ENCODE data around the gene ATP2B1. TPM values are rescaled to one million over a fixed set of nuclear protein-coding genes. Genes with fewer than 3 reads are reported as not detected.

The ATP2B1 gene
- total RNA-seq, 2 experiments from 2014 or later = 25.3 to 26.5 TPM

DNA sequence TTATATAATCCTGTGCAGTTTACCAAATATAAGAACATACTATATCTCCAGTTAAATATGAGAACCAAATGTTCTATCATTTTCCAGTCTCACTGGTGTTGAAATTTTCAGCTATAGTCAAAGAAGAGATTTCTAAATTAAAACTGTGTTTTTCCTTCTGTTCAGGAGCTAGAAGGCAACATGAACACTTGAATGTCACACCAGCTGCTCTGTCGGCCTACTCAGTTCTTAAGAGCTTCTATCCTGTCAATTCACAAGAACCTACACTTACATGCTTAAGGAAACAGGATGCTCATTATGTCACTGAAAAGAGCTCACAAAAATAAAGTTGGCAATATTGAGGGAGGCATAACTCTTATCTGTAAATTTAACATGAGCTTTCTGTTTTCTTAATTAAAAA is 43.1 kb downstream of the ATP2B1 start:
- Mint-ChIP-seq H3K9me3 (ENCODE audit: insufficient read depth) (no peaks in the 10 kb centered on the region), H3K27me3 (ENCODE audit: low read depth) (no peaks in the 10 kb centered on the region), H3K36me3 (ENCODE audit: low read depth) (peaks cover 12% of the 10 kb centered on the region), H3K27ac (no peak overlapping the region), H3K4me3 (no peak overlapping the region), H3K4me1 (ENCODE audit: low read depth) (peaks cover 19% of the 10 kb centered on the region)
- ChIA-PET POLR2A (no interaction called here), CTCF (interaction anchor here (2.7 kb wide), 1 partner anchor 9 kb away, joined by 8 read pairs; no protein-coding TSS in a partner anchor)
- DNase-seq = no peak
- ATAC-seq = no peak

DNA sequence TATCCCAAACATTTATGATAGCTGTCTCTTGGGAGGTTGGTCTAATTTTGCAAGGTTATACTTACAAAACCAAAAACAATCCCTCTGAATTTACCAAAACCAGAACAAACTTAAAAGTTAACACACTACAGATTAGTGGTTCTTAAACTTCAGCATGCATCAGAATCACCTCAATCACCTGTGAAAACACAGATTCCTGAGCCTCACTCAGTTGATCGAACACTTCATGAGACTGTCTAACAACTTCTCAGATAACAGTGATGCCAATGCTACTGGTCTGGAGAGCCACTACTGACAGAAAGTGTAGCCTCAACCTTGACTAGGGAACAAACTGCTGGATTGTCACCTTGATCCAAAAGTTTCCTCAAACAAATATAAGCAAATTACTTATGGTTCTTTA is 44.2 kb downstream of the ATP2B1 start:
- CTCF ChIA-PET = interaction anchor here (2.7 kb wide), 1 partner anchor 10 kb away, joined by 8 read pairs; no protein-coding TSS in a partner anchor
- Mint-ChIP-seq H3K4me1 (ENCODE audit: low read depth) (peaks cover 19% of the 10 kb centered on the region), H3K27me3 (ENCODE audit: low read depth) (no peaks in the 10 kb centered on the region), H3K4me3 (no peak overlapping the region), H3K9me3 (ENCODE audit: insufficient read depth) (no peaks in the 10 kb centered on the region), H3K36me3 (ENCODE audit: low read depth) (peaks cover 10% of the 10 kb centered on the region), H3K27ac (no peak overlapping the region)
- ATAC-seq (no peak), DNase-seq (no peak)
- POLR2A ChIA-PET = interaction anchor here (0.6 kb wide), 1 partner anchor 56 kb away, joined by 3 read pairs; no protein-coding TSS in a partner anchor

DNA sequence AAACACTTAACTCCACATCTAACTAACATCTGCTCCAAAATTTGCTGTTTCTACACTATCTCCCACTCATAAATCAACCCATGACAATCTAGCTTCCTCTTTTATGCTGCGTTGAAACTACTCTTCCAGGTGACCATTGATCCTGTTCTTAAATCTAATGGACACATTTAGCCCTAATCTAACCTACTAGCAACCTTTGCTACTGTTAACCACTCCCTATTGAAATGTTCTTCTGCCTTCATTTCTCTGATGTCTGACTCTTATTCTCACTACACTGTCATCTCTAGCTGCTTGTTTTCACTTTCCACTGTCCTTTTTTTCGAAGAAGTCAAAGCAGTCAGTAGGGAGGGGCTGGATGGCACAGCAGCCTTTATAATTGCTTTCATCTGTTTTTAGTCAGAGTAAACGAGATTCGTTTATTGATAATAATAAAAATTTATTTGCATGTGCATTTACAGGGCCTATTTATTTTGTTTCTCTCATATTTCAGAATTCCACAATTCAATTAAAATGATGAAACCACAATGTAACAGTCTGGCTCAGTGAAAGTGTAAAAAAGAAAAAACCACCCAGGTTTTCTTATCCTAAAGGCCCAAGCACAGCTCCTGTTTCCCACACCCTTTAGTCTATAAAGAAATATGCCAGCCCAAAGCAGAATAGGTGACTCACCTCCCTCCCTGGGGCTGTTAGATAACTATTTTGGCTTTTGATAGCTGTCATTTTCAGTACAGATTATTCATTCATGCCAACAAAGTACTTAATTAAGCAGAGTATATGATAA is 44.9 kb downstream of the ATP2B1 start:
- H3K27me3 Mint-ChIP-seq (ENCODE audit: low read depth) = no peaks in the 10 kb centered on the region
- DNase-seq (no peak), ATAC-seq (peak; percentile 57)
- POLR2A ChIA-PET = no interaction called here
- peaks cover 19% of the 10 kb centered on the region for H3K4me1 Mint-ChIP-seq (ENCODE audit: low read depth)
- no peak overlapping the region for H3K4me3 Mint-ChIP-seq
- peaks cover 11% of the 10 kb centered on the region for H3K36me3 Mint-ChIP-seq (ENCODE audit: low read depth)
- H3K9me3 Mint-ChIP-seq (ENCODE audit: insufficient read depth) = no peaks in the 10 kb centered on the region
- CTCF ChIA-PET = interaction anchor here (2.7 kb wide), 1 partner anchor 11 kb away, joined by 8 read pairs; no protein-coding TSS in a partner anchor
- H3K27ac Mint-ChIP-seq = no peak overlapping the region

DNA sequence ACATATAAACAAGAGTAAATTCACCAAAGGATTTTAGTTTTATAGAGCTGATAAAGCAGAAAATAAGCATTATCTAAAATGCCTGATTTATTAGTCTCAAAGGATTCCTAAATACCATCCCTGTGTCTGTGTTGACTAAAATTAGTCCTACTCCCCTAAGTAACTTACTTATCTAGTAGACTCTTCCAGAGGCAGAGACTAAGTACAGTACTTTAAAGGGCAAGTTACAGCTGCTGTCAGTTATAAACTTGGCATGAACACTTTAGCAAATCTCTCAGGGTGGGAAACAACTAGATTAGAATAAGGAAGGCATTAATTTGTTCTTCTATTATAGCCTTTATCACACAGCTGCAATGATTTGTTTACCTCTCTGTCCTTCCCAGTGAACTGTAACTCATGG is 46.0 kb downstream of the ATP2B1 start:
- no peak overlapping the region for H3K4me3 Mint-ChIP-seq
- no peaks in the 10 kb centered on the region for H3K9me3 Mint-ChIP-seq (ENCODE audit: insufficient read depth)
- ChIA-PET CTCF (no interaction called here), POLR2A (no interaction called here)
- H3K27ac Mint-ChIP-seq = no peak overlapping the region
- peaks cover 11% of the 10 kb centered on the region for H3K36me3 Mint-ChIP-seq (ENCODE audit: low read depth)
- DNase-seq (no peak), ATAC-seq (no peak)
- peaks cover 19% of the 10 kb centered on the region for H3K4me1 Mint-ChIP-seq (ENCODE audit: low read depth)
- no peaks in the 10 kb centered on the region for H3K27me3 Mint-ChIP-seq (ENCODE audit: low read depth)

DNA sequence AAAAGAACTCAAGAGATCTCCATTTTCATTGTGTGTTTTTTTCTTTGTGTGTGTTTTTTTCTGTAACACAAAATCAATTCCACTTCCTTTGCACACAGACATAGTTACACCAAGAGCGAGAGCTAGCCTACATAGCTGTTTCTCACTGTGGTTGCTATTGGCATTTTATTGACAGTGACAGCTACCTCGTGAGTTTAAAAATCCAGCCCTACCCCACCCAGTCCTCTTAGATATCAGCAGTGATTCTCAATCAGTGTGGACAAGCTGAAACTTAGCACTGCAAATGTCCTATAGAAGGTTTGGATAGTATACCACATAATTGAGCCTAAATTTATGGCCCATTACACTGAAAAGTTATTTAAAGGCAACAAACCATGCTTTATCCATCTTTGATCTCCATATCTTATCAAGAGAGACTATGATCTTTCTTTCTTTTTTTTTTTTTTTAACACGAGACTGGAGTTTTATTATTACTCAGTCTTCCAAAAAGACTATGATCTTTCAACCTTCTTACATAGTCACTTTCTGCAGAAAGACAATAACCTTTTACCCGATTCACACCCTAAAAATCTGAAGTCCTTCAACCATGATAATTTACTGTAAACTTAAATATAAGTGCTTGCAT is 46.8 kb downstream of the ATP2B1 start:
- peaks cover 3% of the 10 kb centered on the region for H3K36me3 Mint-ChIP-seq (ENCODE audit: low read depth)
- peaks cover 19% of the 10 kb centered on the region for H3K4me1 Mint-ChIP-seq (ENCODE audit: low read depth)
- no peaks in the 10 kb centered on the region for H3K9me3 Mint-ChIP-seq (ENCODE audit: insufficient read depth)
- ChIA-PET POLR2A (no interaction called here), CTCF (no interaction called here)
- no peak overlapping the region for H3K4me3 Mint-ChIP-seq
- no peak for DNase-seq
- H3K27ac Mint-ChIP-seq = no peak overlapping the region
- no peak for ATAC-seq
- no peaks in the 10 kb centered on the region for H3K27me3 Mint-ChIP-seq (ENCODE audit: low read depth)

DNA sequence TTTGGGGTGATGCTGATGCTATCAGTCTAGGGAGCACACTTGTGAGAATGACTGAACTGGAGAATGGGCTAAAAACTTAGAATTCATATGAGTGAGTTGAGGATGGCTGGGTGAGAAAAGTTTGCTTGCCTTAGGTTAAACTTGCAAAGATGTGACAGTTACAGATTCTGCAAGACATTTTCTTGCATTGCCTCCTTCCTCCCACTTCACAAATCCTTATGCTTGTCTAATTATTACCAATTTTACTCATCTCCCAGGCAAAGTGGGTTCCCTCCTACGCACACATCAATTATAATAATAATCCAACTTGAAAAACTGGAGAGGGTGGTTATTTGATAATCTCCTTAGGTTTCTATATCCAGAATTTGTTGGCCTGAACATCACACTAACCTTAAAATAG is 50.9 kb downstream of the ATP2B1 start:
- Mint-ChIP-seq H3K36me3 (ENCODE audit: low read depth) (peaks cover 15% of the 10 kb centered on the region), H3K27me3 (ENCODE audit: low read depth) (no peaks in the 10 kb centered on the region), H3K9me3 (ENCODE audit: insufficient read depth) (no peaks in the 10 kb centered on the region), H3K27ac (no peak overlapping the region), H3K4me1 (ENCODE audit: low read depth) (peaks cover 7% of the 10 kb centered on the region), H3K4me3 (no peak overlapping the region)
- ChIA-PET CTCF (no interaction called here), POLR2A (interaction anchor here (0.7 kb wide), 1 partner anchor 11 kb away, joined by 5 read pairs; no protein-coding TSS in a partner anchor)
- ATAC-seq (no peak), DNase-seq (no peak)

DNA sequence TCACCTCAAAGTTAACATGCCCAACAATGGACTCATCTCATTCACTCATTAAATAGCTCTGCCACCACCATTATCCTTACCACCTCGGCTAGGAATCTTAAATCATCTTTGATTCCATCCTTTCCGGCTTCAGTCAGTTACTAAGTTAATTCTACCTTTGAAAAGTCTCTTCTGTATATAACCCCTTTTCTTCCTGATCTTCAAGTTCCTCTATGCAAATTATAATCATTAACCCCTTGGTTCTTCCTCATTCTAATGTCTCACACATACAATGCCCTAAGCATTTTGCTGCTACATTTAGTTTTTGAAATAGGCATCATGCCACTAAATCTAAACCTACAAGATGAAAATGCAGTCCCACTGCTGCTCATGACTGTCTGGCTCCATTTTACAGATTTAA is 51.6 kb downstream of the ATP2B1 start:
- no peak for DNase-seq
- POLR2A ChIA-PET = interaction anchor here (0.6 kb wide), 1 partner anchor 670 kb away, joined by 3 read pairs; no protein-coding TSS in a partner anchor
- no peak for ATAC-seq
- Mint-ChIP-seq H3K4me3 (no peak overlapping the region), H3K4me1 (ENCODE audit: low read depth) (peaks cover 6% of the 10 kb centered on the region), H3K27ac (no peak overlapping the region), H3K9me3 (ENCODE audit: insufficient read depth) (no peaks in the 10 kb centered on the region), H3K36me3 (ENCODE audit: low read depth) (peaks cover 19% of the 10 kb centered on the region), H3K27me3 (ENCODE audit: low read depth) (no peaks in the 10 kb centered on the region)
- CTCF ChIA-PET = no interaction called here

DNA sequence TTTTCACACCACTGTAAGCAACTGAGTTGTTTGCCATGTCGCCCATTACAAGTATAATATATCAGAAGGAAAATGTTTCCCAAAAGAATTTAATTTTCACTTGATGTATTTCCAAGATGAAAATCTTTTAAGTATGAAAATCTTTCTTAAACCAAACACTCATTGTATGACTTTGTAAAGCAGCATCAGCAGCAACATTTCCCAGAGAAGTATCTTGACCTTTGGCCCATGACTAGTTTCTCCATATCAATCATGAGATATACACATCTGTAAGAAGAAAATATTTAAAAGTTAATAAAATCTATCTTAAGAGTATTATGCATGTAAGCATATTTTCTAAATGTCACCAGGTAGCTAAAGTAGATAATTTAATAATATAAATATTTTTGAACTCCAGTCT is 52.8 kb downstream of the ATP2B1 start:
- peaks cover 24% of the 10 kb centered on the region for H3K36me3 Mint-ChIP-seq (ENCODE audit: low read depth)

DNA sequence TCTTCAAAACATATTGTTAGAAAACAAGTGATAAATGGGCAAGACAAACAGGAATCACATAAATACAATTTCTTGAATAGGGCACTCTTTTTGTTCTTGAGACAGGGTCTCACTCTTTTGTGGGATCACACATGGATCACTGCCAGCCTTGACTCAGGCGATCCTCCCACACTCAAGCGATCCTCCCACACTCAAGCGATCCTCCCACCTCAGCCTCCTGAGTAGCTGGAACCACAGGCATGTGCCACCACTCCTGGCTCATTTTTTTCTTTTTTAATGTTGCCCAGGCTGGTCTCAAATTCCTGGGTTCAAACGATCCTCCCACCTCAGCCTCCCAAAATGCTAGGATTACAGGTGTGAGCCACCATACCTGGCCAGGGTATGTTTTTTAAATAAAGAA is 57.4 kb downstream of the ATP2B1 start:
- H3K9me3 Mint-ChIP-seq (ENCODE audit: insufficient read depth) = peaks cover 6% of the 10 kb centered on the region
- H3K27ac Mint-ChIP-seq = no peak overlapping the region
- POLR2A ChIA-PET = no interaction called here
- no peak for ATAC-seq
- no peak for DNase-seq
- CTCF ChIA-PET = no interaction called here
- H3K27me3 Mint-ChIP-seq (ENCODE audit: low read depth) = no peaks in the 10 kb centered on the region
- H3K36me3 Mint-ChIP-seq (ENCODE audit: low read depth) = peaks cover 38% of the 10 kb centered on the region
- H3K4me1 Mint-ChIP-seq (ENCODE audit: low read depth) = peaks cover 3% of the 10 kb centered on the region
- H3K4me3 Mint-ChIP-seq = no peak overlapping the region

More for the DNA sequence above, 52.8 kb downstream of the ATP2B1 start:
- Mint-ChIP-seq H3K4me1 (ENCODE audit: low read depth) (no peaks in the 10 kb centered on the region), H3K4me3 (no peak overlapping the region), H3K27ac (no peak overlapping the region), H3K9me3 (ENCODE audit: insufficient read depth) (peaks cover 2% of the 10 kb centered on the region), H3K27me3 (ENCODE audit: low read depth) (no peaks in the 10 kb centered on the region)
- DNase-seq (no peak), ATAC-seq (no peak)
- POLR2A ChIA-PET = no interaction called here
- CTCF ChIA-PET = no interaction called here

DNA sequence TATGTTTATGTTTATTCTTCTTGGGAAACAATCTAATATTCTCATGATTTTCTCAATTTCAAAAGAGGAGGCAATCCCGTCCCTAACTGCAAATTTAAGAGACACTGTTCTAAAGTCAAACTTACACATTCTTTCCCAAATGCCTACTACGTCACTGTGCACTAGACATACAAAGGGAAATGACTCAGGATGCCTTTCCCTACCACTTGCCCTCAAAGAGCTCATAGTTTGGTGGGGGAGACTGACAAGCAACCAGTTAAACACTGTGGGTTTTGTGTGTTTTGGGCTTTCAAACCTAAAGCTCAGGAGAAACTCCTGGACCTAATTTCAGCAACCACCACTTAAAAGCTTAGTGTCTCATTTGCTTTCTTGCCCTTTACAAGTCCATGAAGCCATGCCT is 58.4 kb downstream of the ATP2B1 start:
- ATAC-seq = no peak
- Mint-ChIP-seq H3K27me3 (ENCODE audit: low read depth) (no peaks in the 10 kb centered on the region), H3K36me3 (ENCODE audit: low read depth) (peaks cover 34% of the 10 kb centered on the region), H3K27ac (no peak overlapping the region), H3K9me3 (ENCODE audit: insufficient read depth) (peaks cover 6% of the 10 kb centered on the region), H3K4me3 (no peak overlapping the region), H3K4me1 (ENCODE audit: low read depth) (peaks cover 3% of the 10 kb centered on the region)
- ChIA-PET CTCF (no interaction called here), POLR2A (no interaction called here)
- no peak for DNase-seq

DNA sequence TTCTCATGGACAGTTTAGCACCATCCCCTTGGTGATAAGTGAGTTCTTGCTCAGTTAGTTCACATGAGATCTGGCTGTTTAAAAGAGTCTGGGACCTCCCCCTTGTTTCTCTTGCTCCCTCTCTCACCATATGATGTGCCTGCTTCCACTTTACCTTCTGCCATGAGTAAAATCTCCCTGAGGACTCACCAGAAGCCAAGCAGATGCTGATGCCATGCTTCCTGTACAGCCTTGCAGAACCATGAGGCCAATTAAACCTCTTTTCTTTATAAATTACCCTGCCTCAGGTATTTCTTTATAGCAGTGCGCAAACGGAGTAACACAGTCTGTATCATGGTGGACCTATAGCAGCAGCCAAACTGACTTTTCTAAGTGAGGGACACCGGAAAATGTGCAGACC is 58.8 kb downstream of the ATP2B1 start:
- no peaks in the 10 kb centered on the region for H3K27me3 Mint-ChIP-seq (ENCODE audit: low read depth)
- ChIA-PET POLR2A (no interaction called here), CTCF (no interaction called here)
- peaks cover 32% of the 10 kb centered on the region for H3K36me3 Mint-ChIP-seq (ENCODE audit: low read depth)
- peaks cover 3% of the 10 kb centered on the region for H3K4me1 Mint-ChIP-seq (ENCODE audit: low read depth)
- H3K27ac Mint-ChIP-seq = no peak overlapping the region
- H3K9me3 Mint-ChIP-seq (ENCODE audit: insufficient read depth) = peaks cover 6% of the 10 kb centered on the region
- no peak for ATAC-seq
- no peak for DNase-seq
- no peak overlapping the region for H3K4me3 Mint-ChIP-seq

DNA sequence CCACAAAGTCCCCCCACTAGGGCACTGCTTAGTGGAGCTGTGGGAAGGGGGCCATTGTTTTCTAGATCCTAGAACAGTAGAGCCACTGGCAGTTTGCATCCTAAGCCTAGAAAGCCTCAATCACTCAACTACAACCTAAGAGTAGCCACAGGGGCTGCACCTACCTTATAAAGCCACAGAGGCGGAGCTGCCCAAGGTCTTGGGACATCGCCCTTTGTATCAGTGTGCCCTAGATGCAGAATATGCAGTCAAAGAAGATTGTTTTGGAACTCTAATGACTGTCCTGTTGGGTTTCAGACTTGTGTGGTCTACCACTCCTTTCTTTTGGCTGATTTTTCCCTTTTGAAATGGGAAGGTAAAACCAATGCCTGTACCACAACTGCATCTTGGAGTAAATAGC is 59.5 kb downstream of the ATP2B1 start:
- Mint-ChIP-seq H3K36me3 (ENCODE audit: low read depth) (peaks cover 31% of the 10 kb centered on the region), H3K4me1 (ENCODE audit: low read depth) (peaks cover 3% of the 10 kb centered on the region), H3K4me3 (no peak overlapping the region), H3K27ac (no peak overlapping the region), H3K27me3 (ENCODE audit: low read depth) (no peaks in the 10 kb centered on the region), H3K9me3 (ENCODE audit: insufficient read depth) (peaks cover 6% of the 10 kb centered on the region)
- DNase-seq (no peak), ATAC-seq (no peak)
- ChIA-PET CTCF (no interaction called here), POLR2A (no interaction called here)

Data from activated CD8-positive, alpha-beta T cell treated with anti-CD3 and anti-CD28 coated beads, Interleukin-2, amount 10 ng/mL, durations not matched to agents 7 days and 5 days (primary cell).